ENCODE data around the gene WWOX.

The WWOX gene

DNA sequence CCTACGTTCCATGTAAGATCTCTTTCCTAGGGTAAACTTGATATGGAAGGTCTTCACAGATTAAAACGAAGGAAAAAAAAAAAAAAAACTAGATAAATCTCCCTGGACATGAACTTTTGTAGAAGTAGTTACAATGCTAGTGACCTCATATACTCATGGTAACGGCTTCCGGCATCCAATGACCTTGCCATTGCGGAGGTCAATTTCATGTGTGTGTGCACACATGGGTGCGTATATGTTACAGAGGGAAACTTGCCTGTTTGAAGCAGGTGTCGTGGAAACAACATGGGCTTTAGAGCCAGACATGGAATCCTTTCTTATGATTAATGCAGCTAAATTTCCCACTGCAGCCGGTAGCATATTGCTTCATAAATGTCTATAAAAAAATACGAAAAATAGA, 1065.6 kb downstream of the WWOX start:
- H3K9ac ChIP-seq (ENCODE audit: low read depth in 1 of 2, low read length in 2 of 2): no peak overlapping the region
- no peaks in the 10 kb centered on the region for H3K36me3 ChIP-seq (ENCODE audit: control insufficient read depth in 2 of 2, insufficient read depth in 2 of 2, low read length in 2 of 2)
- no peaks in the 10 kb centered on the region for H3K4me1 ChIP-seq (ENCODE audit: control insufficient read depth in 2 of 2, insufficient read depth in 2 of 2, low read length in 2 of 2)
- H3K27me3 ChIP-seq (ENCODE audit: control insufficient read depth in 2 of 2, insufficient read depth in 2 of 2, low read length in 2 of 2): no peaks in the 10 kb centered on the region
- H3K27ac ChIP-seq (ENCODE audit: low read depth in 2 of 2, low read length in 2 of 2): no peak overlapping the region
- H3K9me3 ChIP-seq (ENCODE audit: control insufficient read depth in 2 of 2, low read length in 2 of 2): peaks cover 2% of the 10 kb centered on the region in 2 donors
- no peak overlapping the region for H3K4me3 ChIP-seq (ENCODE audit: low read length in 2 of 2)

DNA sequence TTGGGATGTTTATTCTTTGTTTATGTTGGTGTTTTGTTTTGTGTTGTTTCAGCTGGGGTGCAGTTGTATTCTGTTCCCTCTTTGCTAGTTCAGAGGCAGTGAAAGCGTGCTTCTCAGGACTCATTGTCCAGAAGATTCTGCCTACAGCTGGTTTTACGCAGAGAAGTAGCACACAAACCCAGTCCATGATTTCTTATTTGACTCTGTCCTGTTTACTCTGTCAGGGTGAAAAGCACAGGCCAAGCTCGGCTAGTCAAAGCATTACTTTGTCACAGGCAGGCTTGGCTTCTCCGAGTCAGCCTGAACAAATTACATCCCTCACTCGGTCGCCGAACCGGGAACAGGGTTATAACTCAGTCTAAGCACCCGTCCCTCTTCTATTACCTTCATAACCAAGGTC, 1066.1 kb downstream of the WWOX start:
- no peak overlapping the region for H3K9ac ChIP-seq (ENCODE audit: low read depth in 1 of 2, low read length in 2 of 2)
- H3K9me3 ChIP-seq (ENCODE audit: control insufficient read depth in 2 of 2, low read length in 2 of 2): peaks cover 2% of the 10 kb centered on the region in 2 donors
- H3K4me1 ChIP-seq (ENCODE audit: control insufficient read depth in 2 of 2, insufficient read depth in 2 of 2, low read length in 2 of 2): no peaks in the 10 kb centered on the region
- no peaks in the 10 kb centered on the region for H3K36me3 ChIP-seq (ENCODE audit: control insufficient read depth in 2 of 2, insufficient read depth in 2 of 2, low read length in 2 of 2)
- no peak overlapping the region for H3K4me3 ChIP-seq (ENCODE audit: low read length in 2 of 2)
- no peaks in the 10 kb centered on the region for H3K27me3 ChIP-seq (ENCODE audit: control insufficient read depth in 2 of 2, insufficient read depth in 2 of 2, low read length in 2 of 2)
- H3K27ac ChIP-seq (ENCODE audit: low read depth in 2 of 2, low read length in 2 of 2): no peak overlapping the region

DNA sequence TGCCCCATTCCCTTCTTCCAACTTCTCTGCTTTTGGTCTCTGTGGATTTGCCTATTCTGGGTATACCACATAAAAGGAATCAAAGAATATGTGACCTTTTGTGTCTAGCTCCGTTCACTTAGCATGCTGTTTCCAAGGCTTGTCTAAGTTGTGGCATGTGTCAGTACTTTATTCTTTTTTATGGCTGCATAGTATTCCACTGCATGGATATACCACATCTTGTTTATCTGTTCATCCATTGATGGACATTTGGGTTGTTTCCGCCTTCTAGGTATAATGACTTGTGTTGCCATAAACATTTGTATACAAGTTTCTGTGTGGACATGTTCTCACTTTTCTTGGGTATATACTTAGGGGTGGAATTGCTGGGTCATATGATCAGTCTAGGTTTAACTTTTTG, 1068.4 kb downstream of the WWOX start:
- Histone ChIP-seq H3K9ac (ENCODE audit: low read depth in 1 of 2, low read length in 2 of 2) (no peak overlapping the region), H3K27me3 (ENCODE audit: control insufficient read depth in 2 of 2, insufficient read depth in 2 of 2, low read length in 2 of 2) (no peaks in the 10 kb centered on the region), H3K9me3 (ENCODE audit: control insufficient read depth in 2 of 2, low read length in 2 of 2) (peaks cover 2% of the 10 kb centered on the region in 2 donors), H3K4me1 (ENCODE audit: control insufficient read depth in 2 of 2, insufficient read depth in 2 of 2, low read length in 2 of 2) (no peaks in the 10 kb centered on the region), H3K27ac (ENCODE audit: low read depth in 2 of 2, low read length in 2 of 2) (no peak overlapping the region), H3K4me3 (ENCODE audit: low read length in 2 of 2) (no peak overlapping the region), H3K36me3 (ENCODE audit: control insufficient read depth in 2 of 2, insufficient read depth in 2 of 2, low read length in 2 of 2) (no peaks in the 10 kb centered on the region)

DNA sequence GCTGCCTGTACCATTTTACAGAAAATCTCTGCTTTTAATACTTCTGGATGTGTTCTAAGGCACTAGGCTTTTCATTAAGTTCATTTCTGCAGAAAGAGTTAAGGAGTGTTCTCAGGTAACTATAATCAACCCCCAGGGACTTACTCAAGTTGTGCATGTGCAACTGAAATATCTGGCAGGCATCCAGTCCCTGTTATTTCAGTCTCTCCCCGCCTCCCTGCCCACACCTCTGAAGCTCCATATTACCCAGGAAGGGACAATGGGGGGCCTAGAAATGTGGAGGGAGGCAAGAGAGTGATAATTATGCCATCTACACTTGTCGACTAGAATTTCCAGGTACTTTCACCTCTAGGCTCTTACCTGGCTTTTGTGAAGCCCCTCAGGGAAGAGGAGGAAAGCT, 1068.9 kb downstream of the WWOX start:
- Histone ChIP-seq H3K9ac (ENCODE audit: low read depth in 1 of 2, low read length in 2 of 2) (no peak overlapping the region), H3K36me3 (ENCODE audit: control insufficient read depth in 2 of 2, insufficient read depth in 2 of 2, low read length in 2 of 2) (no peaks in the 10 kb centered on the region), H3K4me3 (ENCODE audit: low read length in 2 of 2) (no peak overlapping the region), H3K4me1 (ENCODE audit: control insufficient read depth in 2 of 2, insufficient read depth in 2 of 2, low read length in 2 of 2) (no peaks in the 10 kb centered on the region), H3K27ac (ENCODE audit: low read depth in 2 of 2, low read length in 2 of 2) (no peak overlapping the region), H3K9me3 (ENCODE audit: control insufficient read depth in 2 of 2, low read length in 2 of 2) (peaks cover 2% of the 10 kb centered on the region in 2 donors), H3K27me3 (ENCODE audit: control insufficient read depth in 2 of 2, insufficient read depth in 2 of 2, low read length in 2 of 2) (no peaks in the 10 kb centered on the region)

DNA sequence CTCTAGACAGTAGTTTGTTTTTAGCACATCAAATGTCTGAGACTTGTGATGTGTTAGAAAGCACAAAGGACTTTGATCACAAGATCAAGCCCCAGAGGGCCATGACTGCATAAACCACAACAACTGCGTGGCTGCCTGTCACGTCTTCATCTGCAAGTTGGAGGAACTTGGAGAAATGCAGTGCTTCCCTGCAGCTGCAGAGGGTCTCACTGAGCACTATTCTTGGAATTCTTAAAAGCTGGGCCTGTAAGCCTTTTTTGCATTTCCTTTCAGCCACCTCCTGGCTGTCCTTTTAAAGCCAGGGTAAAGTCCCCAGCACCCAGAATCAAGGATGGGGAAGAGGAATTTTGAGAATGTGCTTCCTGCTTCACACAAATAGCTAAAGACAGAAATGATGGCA, 1069.8 kb downstream of the WWOX start:
- Histone ChIP-seq H3K4me3 (ENCODE audit: low read length in 2 of 2) (no peak overlapping the region), H3K36me3 (ENCODE audit: control insufficient read depth in 2 of 2, insufficient read depth in 2 of 2, low read length in 2 of 2) (no peaks in the 10 kb centered on the region), H3K27me3 (ENCODE audit: control insufficient read depth in 2 of 2, insufficient read depth in 2 of 2, low read length in 2 of 2) (no peaks in the 10 kb centered on the region), H3K9ac (ENCODE audit: low read depth in 1 of 2, low read length in 2 of 2) (no peak overlapping the region), H3K4me1 (ENCODE audit: control insufficient read depth in 2 of 2, insufficient read depth in 2 of 2, low read length in 2 of 2) (no peaks in the 10 kb centered on the region), H3K9me3 (ENCODE audit: control insufficient read depth in 2 of 2, low read length in 2 of 2) (peaks cover 2% of the 10 kb centered on the region in 2 donors), H3K27ac (ENCODE audit: low read depth in 2 of 2, low read length in 2 of 2) (no peak overlapping the region)

DNA sequence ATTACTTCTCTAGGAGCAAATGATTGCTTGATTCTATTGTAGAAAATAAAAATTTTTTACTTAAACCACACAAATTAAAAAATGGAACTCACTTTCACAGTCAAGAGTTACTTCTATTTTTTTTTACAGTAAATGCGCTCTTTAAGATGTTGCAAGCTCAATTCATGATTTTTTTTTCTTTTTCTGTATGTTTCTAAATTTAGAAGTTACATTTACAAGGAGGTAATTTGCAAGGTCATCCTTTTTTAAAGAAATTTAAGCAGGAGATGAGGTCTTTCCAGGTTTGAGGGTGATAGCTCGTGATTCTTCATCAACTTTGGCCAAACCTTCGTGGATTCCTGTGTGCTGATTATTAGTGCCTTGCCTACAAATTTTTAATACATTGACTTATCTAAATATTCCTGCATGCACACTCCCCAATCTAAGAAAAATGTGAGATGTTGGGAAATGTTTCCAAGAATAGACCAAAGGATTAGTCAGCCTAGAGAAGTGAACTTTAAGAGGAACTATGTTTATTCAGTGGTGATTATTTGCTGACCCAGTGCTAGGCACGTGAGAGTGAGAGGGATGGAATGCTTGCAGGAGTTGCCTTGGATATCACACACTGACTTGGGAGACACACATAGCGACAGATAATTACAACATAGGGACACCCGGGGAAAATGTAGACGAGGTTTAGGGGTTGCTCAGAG, 1071.2 kb downstream of the WWOX start:
- H3K9ac ChIP-seq (ENCODE audit: low read depth in 1 of 2, low read length in 2 of 2): no peak overlapping the region
- no peaks in the 10 kb centered on the region for H3K4me1 ChIP-seq (ENCODE audit: control insufficient read depth in 2 of 2, insufficient read depth in 2 of 2, low read length in 2 of 2)
- H3K27me3 ChIP-seq (ENCODE audit: control insufficient read depth in 2 of 2, insufficient read depth in 2 of 2, low read length in 2 of 2): no peaks in the 10 kb centered on the region
- H3K36me3 ChIP-seq (ENCODE audit: control insufficient read depth in 2 of 2, insufficient read depth in 2 of 2, low read length in 2 of 2): no peaks in the 10 kb centered on the region
- H3K27ac ChIP-seq (ENCODE audit: low read depth in 2 of 2, low read length in 2 of 2): no peak overlapping the region
- peaks cover 2 to 3% of the 10 kb centered on the region in 2 donors for H3K9me3 ChIP-seq (ENCODE audit: control insufficient read depth in 2 of 2, low read length in 2 of 2)
- no peak overlapping the region for H3K4me3 ChIP-seq (ENCODE audit: low read length in 2 of 2)

DNA sequence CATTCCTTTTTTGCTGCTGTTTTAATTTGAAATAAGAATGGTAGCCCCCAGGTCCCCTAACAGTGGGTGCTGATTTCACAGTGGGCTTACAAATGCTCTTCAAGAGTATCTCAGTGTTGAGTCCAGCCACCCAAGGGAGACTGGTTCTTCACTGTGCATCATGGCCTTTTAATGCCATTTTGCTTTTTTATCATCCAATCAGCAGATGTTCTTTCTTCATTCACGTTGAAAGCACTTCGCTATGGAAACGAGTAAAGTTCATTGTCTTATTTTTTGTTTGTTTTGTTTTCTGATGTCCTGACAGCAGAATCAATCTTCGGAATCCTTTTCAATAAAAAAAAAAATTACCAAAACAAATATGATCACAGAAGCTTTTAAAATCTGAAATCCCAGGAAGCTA, 1072.0 kb downstream of the WWOX start:
- H3K9ac ChIP-seq (ENCODE audit: low read depth in 1 of 2, low read length in 2 of 2): no peak overlapping the region
- no peaks in the 10 kb centered on the region for H3K36me3 ChIP-seq (ENCODE audit: control insufficient read depth in 2 of 2, insufficient read depth in 2 of 2, low read length in 2 of 2)
- no peaks in the 10 kb centered on the region for H3K27me3 ChIP-seq (ENCODE audit: control insufficient read depth in 2 of 2, insufficient read depth in 2 of 2, low read length in 2 of 2)
- H3K27ac ChIP-seq (ENCODE audit: low read depth in 2 of 2, low read length in 2 of 2): no peak overlapping the region
- no peaks in the 10 kb centered on the region for H3K4me1 ChIP-seq (ENCODE audit: control insufficient read depth in 2 of 2, insufficient read depth in 2 of 2, low read length in 2 of 2)
- no peak overlapping the region for H3K4me3 ChIP-seq (ENCODE audit: low read length in 2 of 2)
- H3K9me3 ChIP-seq (ENCODE audit: control insufficient read depth in 2 of 2, low read length in 2 of 2): peaks cover 2 to 5% of the 10 kb centered on the region in 2 donors

DNA sequence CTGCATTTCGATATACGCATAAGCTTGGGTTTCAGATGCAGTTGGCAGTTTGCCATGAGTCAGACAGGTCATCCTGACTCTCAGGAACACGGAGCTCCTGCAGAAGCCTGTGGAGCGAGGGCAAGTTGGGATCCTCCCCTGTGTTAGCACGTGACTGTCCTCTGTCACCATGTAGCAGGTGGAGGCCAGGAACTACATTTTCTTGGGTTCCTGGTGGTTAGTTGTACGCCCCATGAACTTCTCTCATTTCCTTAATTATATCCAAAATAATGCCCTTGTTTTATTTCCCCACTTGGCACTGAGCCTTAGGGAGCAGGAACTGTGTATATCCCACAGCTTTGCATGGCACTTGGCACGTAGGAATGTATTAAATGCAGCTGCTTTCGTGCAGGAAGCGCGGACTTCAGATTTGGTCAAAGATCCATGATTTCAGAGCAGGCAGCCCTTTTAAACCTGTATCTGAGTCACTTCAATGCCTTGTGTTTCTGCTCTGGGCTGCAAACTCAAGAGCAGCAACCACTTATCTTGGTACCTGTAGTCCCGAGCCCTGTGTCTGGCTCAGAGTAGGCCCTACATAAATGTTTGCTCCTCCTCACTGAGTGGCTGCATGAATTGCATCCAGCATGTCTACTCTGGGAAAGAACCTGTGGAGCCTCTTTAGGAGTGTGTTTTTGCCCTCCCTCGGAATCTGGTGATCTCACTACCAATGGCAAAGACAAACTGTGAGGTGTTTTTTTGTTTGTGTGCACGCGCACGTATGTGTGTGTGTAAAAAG, 1072.7 kb downstream of the WWOX start:
- Histone ChIP-seq H3K4me1 (ENCODE audit: control insufficient read depth in 2 of 2, insufficient read depth in 2 of 2, low read length in 2 of 2) (peaks cover 0 to 2% of the 10 kb centered on the region in 2 donors), H3K4me3 (ENCODE audit: low read length in 2 of 2) (no peak overlapping the region), H3K9ac (ENCODE audit: low read depth in 1 of 2, low read length in 2 of 2) (no peak overlapping the region), H3K36me3 (ENCODE audit: control insufficient read depth in 2 of 2, insufficient read depth in 2 of 2, low read length in 2 of 2) (no peaks in the 10 kb centered on the region), H3K9me3 (ENCODE audit: control insufficient read depth in 2 of 2, low read length in 2 of 2) (peaks cover 2 to 5% of the 10 kb centered on the region in 2 donors), H3K27me3 (ENCODE audit: control insufficient read depth in 2 of 2, insufficient read depth in 2 of 2, low read length in 2 of 2) (no peaks in the 10 kb centered on the region), H3K27ac (ENCODE audit: low read depth in 2 of 2, low read length in 2 of 2) (no peak overlapping the region)

DNA sequence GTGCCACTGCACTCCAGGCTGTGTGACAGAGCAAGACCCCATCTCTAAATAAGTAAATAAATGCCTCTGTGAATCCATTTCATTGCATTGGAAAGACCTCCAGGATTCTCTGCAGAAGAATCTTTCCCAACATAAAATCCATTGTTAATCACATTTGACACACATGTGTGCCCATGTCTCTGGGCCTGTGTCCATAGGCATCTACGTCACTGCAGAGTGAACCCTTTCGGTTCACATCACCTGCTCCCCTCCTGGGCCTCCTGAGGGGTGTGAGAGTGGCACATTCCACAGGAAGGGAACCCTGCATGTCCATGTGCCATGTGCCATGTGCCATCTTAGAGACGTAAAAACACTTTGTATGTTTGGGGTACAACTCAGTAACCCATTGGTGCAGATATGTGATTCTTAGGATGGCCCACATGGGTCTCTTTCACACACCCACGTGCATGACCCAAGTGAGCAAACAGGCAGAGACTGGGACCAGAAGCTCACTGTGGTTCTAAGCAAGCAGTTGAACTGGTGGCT, 1073.6 kb downstream of the WWOX start:
- H3K4me1 ChIP-seq (ENCODE audit: control insufficient read depth in 2 of 2, insufficient read depth in 2 of 2, low read length in 2 of 2): peaks cover 0 to 3% of the 10 kb centered on the region in 2 donors
- H3K27ac ChIP-seq (ENCODE audit: low read depth in 2 of 2, low read length in 2 of 2): no peak overlapping the region
- H3K9ac ChIP-seq (ENCODE audit: low read depth in 1 of 2, low read length in 2 of 2): no peak overlapping the region
- no peak overlapping the region for H3K4me3 ChIP-seq (ENCODE audit: low read length in 2 of 2)
- no peaks in the 10 kb centered on the region for H3K27me3 ChIP-seq (ENCODE audit: control insufficient read depth in 2 of 2, insufficient read depth in 2 of 2, low read length in 2 of 2)
- H3K9me3 ChIP-seq (ENCODE audit: control insufficient read depth in 2 of 2, low read length in 2 of 2): peaks cover 0 to 2% of the 10 kb centered on the region in 2 donors
- no peaks in the 10 kb centered on the region for H3K36me3 ChIP-seq (ENCODE audit: control insufficient read depth in 2 of 2, insufficient read depth in 2 of 2, low read length in 2 of 2)

DNA sequence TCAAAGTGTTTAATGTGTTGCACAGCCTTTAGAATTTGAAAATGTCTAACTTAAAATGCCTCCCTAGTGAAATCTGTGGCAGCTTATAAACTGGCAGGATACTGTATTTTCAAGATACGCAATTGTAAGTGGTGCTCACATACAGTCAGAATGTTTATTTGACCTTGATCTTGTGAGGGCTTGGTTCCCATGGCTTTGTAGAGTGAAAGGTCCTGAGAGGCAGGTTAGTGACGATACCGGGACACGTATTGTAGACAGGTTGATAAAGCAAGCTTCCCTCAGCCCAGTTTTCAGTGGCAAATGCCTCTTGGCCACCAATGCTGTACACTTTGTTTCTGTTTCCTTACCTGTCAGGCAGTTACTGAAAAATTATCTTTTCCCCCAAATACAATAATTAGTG, 1074.5 kb downstream of the WWOX start:
- no peak overlapping the region for H3K27ac ChIP-seq (ENCODE audit: low read depth in 2 of 2, low read length in 2 of 2)
- no peaks in the 10 kb centered on the region for H3K27me3 ChIP-seq (ENCODE audit: control insufficient read depth in 2 of 2, insufficient read depth in 2 of 2, low read length in 2 of 2)
- peaks cover 0 to 2% of the 10 kb centered on the region in 2 donors for H3K9me3 ChIP-seq (ENCODE audit: control insufficient read depth in 2 of 2, low read length in 2 of 2)
- no peaks in the 10 kb centered on the region for H3K36me3 ChIP-seq (ENCODE audit: control insufficient read depth in 2 of 2, insufficient read depth in 2 of 2, low read length in 2 of 2)
- H3K4me1 ChIP-seq (ENCODE audit: control insufficient read depth in 2 of 2, insufficient read depth in 2 of 2, low read length in 2 of 2): peaks cover 0 to 3% of the 10 kb centered on the region in 2 donors
- H3K4me3 ChIP-seq (ENCODE audit: low read length in 2 of 2): no peak overlapping the region
- H3K9ac ChIP-seq (ENCODE audit: low read depth in 1 of 2, low read length in 2 of 2): no peak overlapping the region

Measured in mucosa of rectum (tissue), 2 donors.